Measurements from ENCODE around the gene RNU6-9.

The RNU6-9 gene

DNA sequence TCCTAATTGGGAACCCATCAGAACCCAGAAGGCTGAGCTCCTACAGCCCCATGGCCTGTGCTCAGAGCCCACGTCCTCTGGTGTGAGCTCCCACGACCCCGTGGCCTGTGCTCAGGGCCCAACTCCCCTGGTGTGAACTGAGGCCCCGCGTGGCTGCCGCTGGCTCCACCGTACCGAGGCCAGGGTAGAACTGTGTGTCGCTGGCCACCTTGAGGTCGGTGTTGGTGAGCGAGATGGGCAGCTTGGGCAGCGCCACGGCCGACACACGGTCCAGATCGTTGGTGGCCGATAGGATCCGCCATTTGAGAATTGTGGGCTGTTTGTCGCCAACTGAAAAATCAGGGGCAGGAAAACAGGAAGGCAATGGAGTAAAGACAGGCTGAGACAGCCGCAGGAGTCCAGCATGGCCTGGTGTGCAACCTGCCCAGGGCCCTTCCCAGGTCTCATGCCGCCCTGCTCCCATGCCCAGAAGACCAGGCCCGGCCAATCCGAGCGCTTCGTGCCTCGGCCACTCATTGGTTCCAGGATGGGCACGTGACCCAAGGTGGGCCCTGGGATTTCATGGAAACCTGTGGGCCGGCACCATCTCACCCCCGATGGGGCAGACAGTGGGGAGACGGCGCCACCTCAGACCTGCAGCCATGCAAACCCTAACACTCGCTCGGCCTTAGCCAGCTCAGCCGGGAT, 11.8 kb upstream of the RNU6-9 start:
- peaks cover 24% of the 10 kb centered on the region; the same call in 1 of the 2 replicates for H3K36me3 ChIP-seq (ENCODE audit: insufficient read depth, low read length)
- no peak overlapping the region for H3K4me3 ChIP-seq
- no peak for DNase-seq (ENCODE audit: low read depth, low spot score)
- no peaks in the 10 kb centered on the region for H3K9me3 ChIP-seq (ENCODE audit: low read depth, low read length)
- H3K27ac ChIP-seq, result no peak overlapping the region
- no peak for TF ChIP-seq POLR2AphosphoS5 (IDR thresholded peaks at IDR 0.05; ENCODE audit: borderline replicate concordance, low read depth, low read length)
- no peak for TF ChIP-seq EZH2 (IDR thresholded peaks at IDR 0.05)
- TF ChIP-seq FOXP2 (optimal IDR thresholded peaks at IDR 0.05; ENCODE audit: control extremely low read depth, extremely low read length, insufficient read depth), result no peak
- no peak overlapping the region for H3K9ac ChIP-seq (ENCODE audit: insufficient read length)

DNA sequence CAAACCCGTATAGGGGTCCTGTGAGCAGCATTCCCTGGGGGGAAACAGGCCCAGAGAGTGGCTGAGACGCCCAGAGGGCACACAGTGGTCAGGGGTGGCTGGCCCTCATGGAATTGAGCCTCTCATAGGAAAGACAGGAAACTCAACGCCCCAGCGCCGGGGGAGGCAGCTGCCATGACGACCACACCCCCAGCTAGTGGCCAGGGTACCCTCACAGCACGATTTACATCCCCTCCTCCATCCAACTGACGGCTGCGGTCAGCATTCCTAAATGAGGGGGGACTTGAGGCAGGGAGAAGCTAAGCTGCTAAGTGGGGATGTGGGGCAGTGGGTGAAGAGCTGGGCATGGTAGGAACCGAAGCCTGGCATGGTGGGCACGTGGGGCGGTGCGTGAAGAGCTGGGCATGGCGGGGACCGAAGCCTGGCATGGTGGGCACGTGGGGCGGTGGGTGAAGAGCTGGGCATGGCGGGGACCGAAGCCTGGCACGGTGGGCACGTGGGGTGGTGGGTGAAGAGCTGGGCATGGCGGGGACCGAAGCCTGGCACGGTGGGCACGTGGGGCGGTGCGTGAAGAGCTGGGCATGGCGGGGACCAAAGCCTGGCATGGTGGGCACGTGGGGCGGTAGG, 10.3 kb upstream of the RNU6-9 start:
- H3K27ac ChIP-seq, result no peak overlapping the region
- TF ChIP-seq FOXP2 (optimal IDR thresholded peaks at IDR 0.05; ENCODE audit: control extremely low read depth, extremely low read length, insufficient read depth) (no peak), EZH2 (IDR thresholded peaks at IDR 0.05) (no peak), POLR2AphosphoS5 (IDR thresholded peaks at IDR 0.05; ENCODE audit: borderline replicate concordance, low read depth, low read length) (no peak)
- DNase-seq (ENCODE audit: low read depth, low spot score), result no peak
- no peaks in the 10 kb centered on the region for H3K9me3 ChIP-seq (ENCODE audit: low read depth, low read length)
- H3K9ac ChIP-seq (ENCODE audit: insufficient read length), result no peak overlapping the region
- no peak overlapping the region for H3K4me3 ChIP-seq
- peaks cover 32% of the 10 kb centered on the region; the same call in 1 of the 2 replicates for H3K36me3 ChIP-seq (ENCODE audit: insufficient read depth, low read length)

GRCh38 chr19:883661-884211, 9.5 kb upstream of the RNU6-9 start:
- H3K36me3 ChIP-seq (ENCODE audit: insufficient read depth, low read length), result peaks cover 36% of the 10 kb centered on the region; the same call in 1 of the 2 replicates
- no peak overlapping the region for H3K9ac ChIP-seq (ENCODE audit: insufficient read length)
- H3K4me3 ChIP-seq, result no peak overlapping the region
- no peaks in the 10 kb centered on the region for H3K9me3 ChIP-seq (ENCODE audit: low read depth, low read length)
- no peak for DNase-seq (ENCODE audit: low read depth, low spot score)
- TF ChIP-seq EZH2 (IDR thresholded peaks at IDR 0.05), result no peak
- no peak for TF ChIP-seq POLR2AphosphoS5 (IDR thresholded peaks at IDR 0.05; ENCODE audit: borderline replicate concordance, low read depth, low read length)
- no peak for TF ChIP-seq FOXP2 (optimal IDR thresholded peaks at IDR 0.05; ENCODE audit: control extremely low read depth, extremely low read length, insufficient read depth)
- no peak overlapping the region for H3K27ac ChIP-seq

GRCh38 chr19:884420-885211, 8.7 kb upstream of the RNU6-9 start:
- TF ChIP-seq FOXP2 (optimal IDR thresholded peaks at IDR 0.05; ENCODE audit: control extremely low read depth, extremely low read length, insufficient read depth) (no peak), EZH2 (IDR thresholded peaks at IDR 0.05) (no peak), POLR2AphosphoS5 (IDR thresholded peaks at IDR 0.05; ENCODE audit: borderline replicate concordance, low read depth, low read length) (no peak)
- Histone ChIP-seq H3K27ac (no peak overlapping the region), H3K9me3 (ENCODE audit: low read depth, low read length) (no peaks in the 10 kb centered on the region), H3K36me3 (ENCODE audit: insufficient read depth, low read length) (peaks cover 44% of the 10 kb centered on the region; the same call in 1 of the 2 replicates), H3K4me3 (no peak overlapping the region), H3K9ac (ENCODE audit: insufficient read length) (no peak overlapping the region)
- no peak for DNase-seq (ENCODE audit: low read depth, low spot score)

- Histone ChIP-seq H3K9me3 (ENCODE audit: low read depth, low read length) (no peaks in the 10 kb centered on the region), H3K4me3 (no peak overlapping the region), H3K27ac (no peak overlapping the region), H3K9ac (ENCODE audit: insufficient read length) (no peak overlapping the region), H3K36me3 (ENCODE audit: insufficient read depth, low read length) (peaks cover 49% of the 10 kb centered on the region; the same call in 1 of the 2 replicates)
- TF ChIP-seq EZH2 (IDR thresholded peaks at IDR 0.05) (no peak), POLR2AphosphoS5 (IDR thresholded peaks at IDR 0.05; ENCODE audit: borderline replicate concordance, low read depth, low read length) (no peak), FOXP2 (optimal IDR thresholded peaks at IDR 0.05; ENCODE audit: control extremely low read depth, extremely low read length, insufficient read depth) (no peak)
- no peak for DNase-seq (ENCODE audit: low read depth, low spot score)
Observed at GRCh38 chr19:885536-886224, 7.6 kb upstream of the RNU6-9 start.

GRCh38 chr19:887072-887471, 6.2 kb upstream of the RNU6-9 start:
- no peak for TF ChIP-seq FOXP2 (optimal IDR thresholded peaks at IDR 0.05; ENCODE audit: control extremely low read depth, extremely low read length, insufficient read depth)
- no peak for TF ChIP-seq POLR2AphosphoS5 (IDR thresholded peaks at IDR 0.05; ENCODE audit: borderline replicate concordance, low read depth, low read length)
- TF ChIP-seq EZH2 (IDR thresholded peaks at IDR 0.05), result no peak
- peaks cover 37% of the 10 kb centered on the region; the same call in 1 of the 2 replicates for H3K36me3 ChIP-seq (ENCODE audit: insufficient read depth, low read length)
- no peak overlapping the region for H3K27ac ChIP-seq
- no peak for DNase-seq (ENCODE audit: low read depth, low spot score)
- no peak overlapping the region for H3K9ac ChIP-seq (ENCODE audit: insufficient read length)
- H3K9me3 ChIP-seq (ENCODE audit: low read depth, low read length), result no peaks in the 10 kb centered on the region
- no peak overlapping the region for H3K4me3 ChIP-seq

DNA sequence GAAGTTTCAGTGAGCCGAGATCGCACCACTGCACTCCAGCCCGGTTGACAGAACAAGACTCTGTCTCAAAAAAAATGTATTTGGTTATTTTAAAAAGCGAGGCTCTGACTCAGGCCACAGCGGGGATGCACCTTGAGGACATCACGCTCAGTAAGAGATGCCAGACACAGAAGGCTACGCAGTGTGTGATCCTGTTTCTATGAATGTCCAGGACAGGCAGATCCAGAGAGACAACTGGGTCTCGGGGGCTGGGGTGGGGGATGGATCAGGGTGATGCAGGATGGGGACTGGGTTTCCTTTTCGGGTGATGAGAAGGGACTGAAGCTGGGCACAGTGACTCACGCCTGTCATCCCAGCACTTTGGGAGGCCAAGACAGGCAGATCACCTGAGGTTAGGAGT, 5.7 kb upstream of the RNU6-9 start:
- H3K36me3 ChIP-seq (ENCODE audit: insufficient read depth, low read length), result peaks cover 37% of the 10 kb centered on the region; the same call in 1 of the 2 replicates
- no peak overlapping the region for H3K27ac ChIP-seq
- H3K9ac ChIP-seq (ENCODE audit: insufficient read length), result no peak overlapping the region
- no peak for DNase-seq (ENCODE audit: low read depth, low spot score)
- no peak overlapping the region for H3K4me3 ChIP-seq
- no peak for TF ChIP-seq EZH2 (IDR thresholded peaks at IDR 0.05)
- no peak for TF ChIP-seq FOXP2 (optimal IDR thresholded peaks at IDR 0.05; ENCODE audit: control extremely low read depth, extremely low read length, insufficient read depth)
- no peak for TF ChIP-seq POLR2AphosphoS5 (IDR thresholded peaks at IDR 0.05; ENCODE audit: borderline replicate concordance, low read depth, low read length)
- no peaks in the 10 kb centered on the region for H3K9me3 ChIP-seq (ENCODE audit: low read depth, low read length)
